ENCODE results near the gene CD274.
"Not testable (repeated sequence)": the region's sequence is repeated elsewhere in the genome, so short reads cannot be mapped to it uniquely, and the experiment has no call there.

Gene CD274

DNA sequence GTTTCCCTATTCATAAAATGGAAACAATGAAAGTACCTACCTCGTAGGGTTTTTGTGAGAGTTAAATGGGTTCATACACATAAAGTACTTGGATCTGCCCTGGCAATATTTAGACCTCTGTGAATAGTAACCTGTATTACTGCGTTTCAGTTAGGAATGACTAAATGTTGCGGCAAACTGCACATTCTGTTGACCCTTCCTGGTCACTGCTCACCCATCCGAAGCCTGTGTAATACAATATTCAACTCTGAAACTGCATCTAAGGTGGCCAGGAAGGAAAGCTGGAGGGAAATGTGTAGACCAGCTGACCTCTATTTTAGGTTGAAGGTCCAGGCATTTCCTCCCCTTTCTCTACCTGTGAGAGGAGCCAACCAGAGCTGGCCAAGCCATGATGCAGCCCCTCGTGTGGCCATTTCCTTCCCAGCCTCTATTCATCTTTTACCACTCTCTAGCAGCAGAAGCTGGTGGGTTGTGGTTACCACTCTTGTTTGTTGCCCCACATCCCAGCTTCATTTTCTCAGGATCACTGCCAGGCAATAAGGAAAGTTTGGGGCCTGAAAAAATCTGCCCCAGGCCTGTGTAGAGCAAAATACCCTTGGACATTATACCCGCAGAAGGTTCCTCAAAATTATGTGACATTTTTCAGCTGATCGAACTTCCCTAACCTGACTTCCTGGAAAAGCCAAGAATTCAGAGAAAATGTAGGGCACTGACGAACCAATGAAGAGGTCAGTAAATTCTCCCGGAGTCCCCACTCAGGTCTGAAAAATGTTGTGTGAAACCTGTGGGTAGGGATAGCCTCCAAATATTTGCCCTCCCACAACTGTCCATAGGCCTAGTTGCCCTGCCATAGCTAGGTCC is 39.5 kb downstream of the CD274 start:
- no peak for DNase-seq (ENCODE audit: low read depth in 1 of 2, low spot score in 1 of 2)
- no peaks in the 10 kb centered on the region for H3K27me3 ChIP-seq (ENCODE audit: insufficient read depth, poor library complexity, severe bottlenecking)
- TF ChIP-seq SPI1 (IDR thresholded peaks at IDR 0.05; ENCODE audit: borderline replicate concordance, low read depth): peak; percentile 33; the same call in 1 of the 2 replicates
- TF ChIP-seq GABPA (IDR thresholded peaks at IDR 0.05; ENCODE audit: low read depth): no peak
- no peak overlapping the region for H3K27ac ChIP-seq (replicated peaks)
- H3K4me3 ChIP-seq (replicated peaks; ENCODE audit: insufficient read depth, low read length): no peak overlapping the region

DNA sequence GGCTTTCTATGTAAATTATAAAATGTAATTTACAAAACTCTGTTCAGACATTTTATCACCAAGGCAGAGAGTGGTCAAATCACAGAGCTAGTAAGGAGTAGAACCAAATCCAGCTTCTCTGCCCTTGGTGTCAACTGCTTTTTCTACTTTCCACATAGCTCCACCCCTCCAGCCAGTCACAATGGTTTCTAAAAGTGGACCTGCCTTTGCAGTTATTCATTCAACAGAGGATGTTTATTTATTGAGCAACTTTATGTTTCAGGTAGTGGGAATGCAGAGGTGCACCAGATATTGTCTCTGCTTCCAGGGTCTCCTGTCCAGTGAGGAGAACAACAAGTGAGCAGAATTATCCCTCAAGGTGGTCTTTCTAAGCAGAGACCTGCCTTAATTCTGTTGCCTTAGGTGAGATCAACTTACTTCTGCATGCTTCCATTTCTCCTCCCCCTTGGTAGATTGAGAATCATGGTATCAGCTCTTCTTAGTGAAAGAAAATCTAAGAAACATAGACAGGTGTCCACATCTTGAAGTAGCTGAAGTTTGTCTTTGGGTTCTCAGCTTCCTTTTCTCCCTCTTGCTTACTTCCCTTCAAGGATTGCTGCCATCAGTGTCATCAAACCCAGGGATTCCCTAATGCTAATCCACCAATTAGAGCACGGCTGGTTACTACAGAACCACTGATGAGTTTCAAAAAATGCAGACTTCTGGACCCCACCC is 42.8 kb downstream of the CD274 start:
- Histone ChIP-seq H3K27me3 (ENCODE audit: insufficient read depth, poor library complexity, severe bottlenecking) (no peaks in the 10 kb centered on the region), H3K4me3 (replicated peaks; ENCODE audit: insufficient read depth, low read length) (no peak overlapping the region), H3K27ac (replicated peaks) (no peak overlapping the region)
- TF ChIP-seq POLR2AphosphoS5 (IDR thresholded peaks at IDR 0.05; ENCODE audit: low read depth): no peak
- TF ChIP-seq, protein P1, sequence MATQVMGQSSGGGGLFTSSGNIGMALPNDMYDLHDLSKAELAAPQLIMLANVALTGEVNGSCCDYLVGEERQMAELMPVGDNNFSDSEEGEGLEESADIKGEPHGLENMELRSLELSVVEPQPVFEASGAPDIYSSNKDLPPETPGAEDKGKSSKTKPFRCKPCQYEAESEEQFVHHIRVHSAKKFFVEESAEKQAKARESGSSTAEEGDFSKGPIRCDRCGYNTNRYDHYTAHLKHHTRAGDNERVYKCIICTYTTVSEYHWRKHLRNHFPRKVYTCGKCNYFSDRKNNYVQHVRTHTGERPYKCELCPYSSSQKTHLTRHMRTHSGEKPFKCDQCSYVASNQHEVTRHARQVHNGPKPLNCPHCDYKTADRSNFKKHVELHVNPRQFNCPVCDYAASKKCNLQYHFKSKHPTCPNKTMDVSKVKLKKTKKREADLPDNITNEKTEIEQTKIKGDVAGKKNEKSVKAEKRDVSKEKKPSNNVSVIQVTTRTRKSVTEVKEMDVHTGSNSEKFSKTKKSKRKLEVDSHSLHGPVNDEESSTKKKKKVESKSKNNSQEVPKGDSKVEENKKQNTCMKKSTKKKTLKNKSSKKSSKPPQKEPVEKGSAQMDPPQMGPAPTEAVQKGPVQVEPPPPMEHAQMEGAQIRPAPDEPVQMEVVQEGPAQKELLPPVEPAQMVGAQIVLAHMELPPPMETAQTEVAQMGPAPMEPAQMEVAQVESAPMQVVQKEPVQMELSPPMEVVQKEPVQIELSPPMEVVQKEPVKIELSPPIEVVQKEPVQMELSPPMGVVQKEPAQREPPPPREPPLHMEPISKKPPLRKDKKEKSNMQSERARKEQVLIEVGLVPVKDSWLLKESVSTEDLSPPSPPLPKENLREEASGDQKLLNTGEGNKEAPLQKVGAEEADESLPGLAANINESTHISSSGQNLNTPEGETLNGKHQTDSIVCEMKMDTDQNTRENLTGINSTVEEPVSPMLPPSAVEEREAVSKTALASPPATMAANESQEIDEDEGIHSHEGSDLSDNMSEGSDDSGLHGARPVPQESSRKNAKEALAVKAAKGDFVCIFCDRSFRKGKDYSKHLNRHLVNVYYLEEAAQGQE (IDR thresholded peaks at IDR 0.05; ENCODE audit: insufficient replicate concordance, low read depth): no peak
- TF ChIP-seq, protein P2, sequence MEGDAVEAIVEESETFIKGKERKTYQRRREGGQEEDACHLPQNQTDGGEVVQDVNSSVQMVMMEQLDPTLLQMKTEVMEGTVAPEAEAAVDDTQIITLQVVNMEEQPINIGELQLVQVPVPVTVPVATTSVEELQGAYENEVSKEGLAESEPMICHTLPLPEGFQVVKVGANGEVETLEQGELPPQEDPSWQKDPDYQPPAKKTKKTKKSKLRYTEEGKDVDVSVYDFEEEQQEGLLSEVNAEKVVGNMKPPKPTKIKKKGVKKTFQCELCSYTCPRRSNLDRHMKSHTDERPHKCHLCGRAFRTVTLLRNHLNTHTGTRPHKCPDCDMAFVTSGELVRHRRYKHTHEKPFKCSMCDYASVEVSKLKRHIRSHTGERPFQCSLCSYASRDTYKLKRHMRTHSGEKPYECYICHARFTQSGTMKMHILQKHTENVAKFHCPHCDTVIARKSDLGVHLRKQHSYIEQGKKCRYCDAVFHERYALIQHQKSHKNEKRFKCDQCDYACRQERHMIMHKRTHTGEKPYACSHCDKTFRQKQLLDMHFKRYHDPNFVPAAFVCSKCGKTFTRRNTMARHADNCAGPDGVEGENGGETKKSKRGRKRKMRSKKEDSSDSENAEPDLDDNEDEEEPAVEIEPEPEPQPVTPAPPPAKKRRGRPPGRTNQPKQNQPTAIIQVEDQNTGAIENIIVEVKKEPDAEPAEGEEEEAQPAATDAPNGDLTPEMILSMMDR (IDR thresholded peaks at IDR 0.05; ENCODE audit: insufficient read depth, low read length): no peak
- DNase-seq (ENCODE audit: low read depth in 1 of 2, low spot score in 1 of 2): peak; percentile 19 to 35

DNA sequence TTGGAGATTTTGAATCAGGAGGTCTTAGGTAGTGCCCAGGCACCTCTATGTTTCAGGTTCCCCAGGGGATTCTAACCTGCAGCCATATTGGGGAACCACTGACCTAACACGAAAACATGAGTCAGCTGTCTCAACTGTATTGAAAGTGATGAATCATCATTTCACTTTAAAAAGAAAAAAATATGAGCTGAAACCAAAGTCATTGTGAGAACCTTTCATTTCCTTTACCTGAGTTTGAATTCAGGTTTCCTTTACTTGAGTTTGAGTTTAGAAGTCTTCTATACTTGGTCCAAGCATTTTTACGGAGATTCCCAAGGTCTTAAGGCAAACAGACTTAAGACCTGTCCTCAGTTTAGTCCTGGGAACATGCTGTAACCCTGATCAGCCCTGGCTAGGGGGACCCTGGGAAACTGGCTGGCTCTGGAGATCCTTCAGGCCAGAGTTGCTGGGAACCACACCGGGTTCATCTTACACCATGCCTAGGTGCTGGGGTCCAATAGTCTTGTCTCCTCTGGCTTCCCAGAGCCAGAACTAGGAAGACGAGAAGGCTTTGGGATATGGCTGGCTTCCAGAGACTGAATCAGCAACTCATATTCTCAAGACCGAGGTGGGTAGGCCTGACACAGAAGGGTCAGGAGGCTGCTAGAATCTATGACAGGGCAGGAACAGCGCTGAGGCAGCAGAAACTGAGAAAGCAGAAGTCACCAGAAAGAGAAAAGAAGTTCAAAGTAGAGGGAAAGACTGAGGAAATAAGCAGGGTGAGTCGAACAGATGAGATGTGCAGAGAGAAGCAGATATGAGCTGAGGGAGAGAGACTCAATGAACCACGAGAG is 43.6 kb downstream of the CD274 start:
- Histone ChIP-seq H3K27ac (replicated peaks) (peak overlapping the region; percentile 7; the same call in 1 of the 2 replicates), H3K27me3 (ENCODE audit: insufficient read depth, poor library complexity, severe bottlenecking) (no peaks in the 10 kb centered on the region), H3K4me3 (replicated peaks; ENCODE audit: insufficient read depth, low read length) (no peak overlapping the region)
- peak; percentile 28 to 60 for DNase-seq (ENCODE audit: low read depth in 1 of 2, low spot score in 1 of 2)
- TF ChIP-seq, protein P2 (IDR thresholded peaks at IDR 0.05; ENCODE audit: insufficient read depth, low read length): no peak
- peak; percentile 88 for TF ChIP-seq SPI1 (IDR thresholded peaks at IDR 0.05; ENCODE audit: borderline replicate concordance, low read depth)

DNA sequence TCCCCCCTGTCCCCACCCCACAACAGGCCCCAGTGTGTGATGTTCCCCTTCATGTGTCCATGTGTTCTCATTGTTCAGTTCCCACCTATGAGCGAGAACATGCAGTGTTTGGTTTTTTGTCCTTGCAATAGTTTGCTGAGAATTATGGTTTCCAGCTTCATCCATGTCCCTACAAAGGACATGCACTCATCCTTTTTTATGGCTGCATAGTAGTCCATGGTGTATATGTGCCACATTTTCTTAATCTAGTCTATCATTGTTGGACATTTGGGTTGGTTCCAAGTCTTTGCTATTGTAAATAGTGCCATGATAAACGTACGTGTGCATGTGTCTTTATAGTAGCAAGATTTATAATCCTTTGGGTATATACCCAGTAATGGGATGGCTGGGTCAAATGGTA is 44.4 kb downstream of the CD274 start:
- not testable (repeated sequence) for H3K27me3 ChIP-seq (ENCODE audit: insufficient read depth, poor library complexity, severe bottlenecking); H3K4me3 ChIP-seq (replicated peaks; ENCODE audit: insufficient read depth, low read length); DNase-seq (ENCODE audit: low read depth in 1 of 2, low spot score in 1 of 2); H3K27ac ChIP-seq (replicated peaks)

DNA sequence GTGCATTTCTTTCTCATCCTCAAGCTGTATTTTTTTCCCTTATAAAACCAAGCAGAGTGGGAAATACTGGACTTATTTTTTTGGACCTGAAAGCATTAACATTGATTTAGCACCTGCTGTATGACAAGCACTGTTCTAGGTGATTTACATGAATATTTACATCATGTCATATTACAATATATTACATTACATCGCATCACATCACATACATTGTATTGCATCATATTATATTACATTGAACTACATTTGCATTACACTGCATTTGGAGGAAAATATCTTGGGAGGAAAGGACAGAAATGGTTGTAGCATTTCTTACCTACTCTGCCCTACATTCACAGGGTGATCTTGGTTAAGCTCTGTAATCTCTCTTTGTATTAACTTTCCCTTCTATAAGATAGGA is 48.8 kb downstream of the CD274 start:
- H3K4me3 ChIP-seq (replicated peaks; ENCODE audit: insufficient read depth, low read length): no peak overlapping the region
- DNase-seq (ENCODE audit: low read depth in 1 of 2, low spot score in 1 of 2): no peak
- no peak overlapping the region for H3K27ac ChIP-seq (replicated peaks)
- TF ChIP-seq POLR2AphosphoS5 (IDR thresholded peaks at IDR 0.05; ENCODE audit: low read depth) (no peak), SPI1 (IDR thresholded peaks at IDR 0.05; ENCODE audit: borderline replicate concordance, low read depth) (no peak), GABPA (IDR thresholded peaks at IDR 0.05; ENCODE audit: low read depth) (no peak)
- TF ChIP-seq, protein P1 (IDR thresholded peaks at IDR 0.05; ENCODE audit: insufficient replicate concordance, low read depth): no peak
- TF ChIP-seq, protein P2 (IDR thresholded peaks at IDR 0.05; ENCODE audit: insufficient read depth, low read length): no peak
- no peaks in the 10 kb centered on the region for H3K27me3 ChIP-seq (ENCODE audit: insufficient read depth, poor library complexity, severe bottlenecking)

Measured in HL-60 (cell line).